Fibroblast of upper back skin (primary cell): ENCODE results near the gene MRPL57.
"Not testable (repeated sequence)": the region's sequence is repeated elsewhere in the genome, so short reads cannot be mapped to it uniquely, and the experiment has no call there.

Experiments
- DNase-seq: peaks from one replicate; pipeline ENCODE4 v3.0.0-alpha.2; 2013

MRPL57 gene

DNA sequence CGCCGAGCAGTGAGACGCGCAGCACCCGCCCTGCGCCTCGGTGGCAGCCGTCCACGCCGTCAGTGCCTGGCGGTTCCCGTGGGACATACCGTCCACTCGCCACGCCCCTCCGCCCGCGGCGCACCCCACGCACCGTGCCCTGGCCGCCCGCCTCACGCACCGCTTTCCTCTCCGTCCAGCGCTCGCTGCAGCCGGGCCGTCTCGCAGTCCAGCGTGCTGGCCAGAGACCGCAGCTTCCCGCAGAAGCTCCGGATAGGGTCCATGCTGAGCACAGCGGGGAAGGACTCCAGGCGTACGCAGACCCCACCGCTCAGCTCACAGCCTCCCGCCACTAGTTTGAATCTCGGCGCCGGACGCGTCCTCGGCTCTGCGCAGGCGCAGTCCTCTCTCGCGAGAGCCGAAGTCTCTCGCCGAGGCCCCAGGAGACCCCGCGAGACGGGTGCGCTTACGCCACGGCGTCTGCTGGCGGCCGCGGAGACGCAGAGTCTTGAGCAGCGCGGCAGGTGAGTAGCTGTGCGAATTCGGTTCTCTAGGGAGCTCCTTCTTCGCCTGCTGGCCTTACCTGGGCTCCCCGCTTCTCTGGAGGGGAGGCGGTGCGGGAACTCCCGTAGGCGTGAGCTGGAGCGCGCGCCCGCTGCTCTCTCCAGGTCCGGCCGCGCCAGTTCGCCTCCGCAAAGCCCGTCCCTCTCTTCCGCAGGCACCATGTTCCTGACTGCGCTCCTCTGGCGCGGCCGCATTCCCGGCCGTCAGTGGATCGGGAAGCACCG is at the start of gene MRPL57, which contains the start of gene SKA3:
TSS of gene MRPL57 (plus strand) at position 444 of the 767 bp plus-strand sequence. CDS start at position 703, 259 bp downstream.
TSS of gene SKA3 (minus strand) at position 338 of the 767 bp plus-strand sequence. CDS start at position 263, 75 bp downstream.
- DNase-seq, result peak; percentile 92

DNA sequence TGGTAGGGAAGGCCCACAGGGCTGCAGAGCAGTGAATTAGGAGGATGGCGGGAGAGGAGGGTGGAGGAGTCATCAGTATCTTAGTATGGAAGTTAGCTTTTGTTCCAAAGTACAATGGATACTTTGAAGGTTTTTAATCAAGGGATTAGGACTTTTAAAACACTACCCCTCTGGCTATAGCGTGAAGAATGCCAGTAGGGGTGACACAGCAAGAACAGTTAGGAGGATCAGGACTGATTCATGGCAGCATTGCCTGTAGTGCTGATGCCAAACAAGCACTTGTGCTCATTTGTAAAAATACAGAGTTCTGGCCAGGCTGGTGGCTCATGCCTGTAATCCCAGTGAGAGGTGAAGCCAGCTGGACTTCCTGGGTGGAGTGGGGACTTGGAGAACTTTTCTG is 46.3 kb upstream of the MRPL57 start:
- DNase-seq, result no peak

DNA sequence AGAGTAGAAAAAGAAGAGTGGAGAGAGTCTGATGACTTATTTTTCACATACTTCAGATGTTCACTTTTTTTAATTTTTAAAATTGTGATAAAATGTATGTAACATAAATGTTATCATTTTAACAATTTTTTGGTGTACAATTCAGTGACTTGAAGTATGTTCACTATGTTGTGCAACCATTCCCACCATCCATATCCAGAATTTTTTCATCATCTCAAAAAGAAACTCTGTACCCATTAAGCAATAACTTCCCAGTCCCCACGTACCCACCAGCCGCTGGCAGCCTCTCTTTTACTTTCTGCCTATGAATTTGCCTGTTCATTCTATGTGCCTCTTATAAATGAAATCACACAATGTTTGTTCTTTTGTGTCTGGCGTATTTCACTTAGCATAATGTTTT is 43.4 kb upstream of the MRPL57 start:
- DNase-seq, result no peak

DNA sequence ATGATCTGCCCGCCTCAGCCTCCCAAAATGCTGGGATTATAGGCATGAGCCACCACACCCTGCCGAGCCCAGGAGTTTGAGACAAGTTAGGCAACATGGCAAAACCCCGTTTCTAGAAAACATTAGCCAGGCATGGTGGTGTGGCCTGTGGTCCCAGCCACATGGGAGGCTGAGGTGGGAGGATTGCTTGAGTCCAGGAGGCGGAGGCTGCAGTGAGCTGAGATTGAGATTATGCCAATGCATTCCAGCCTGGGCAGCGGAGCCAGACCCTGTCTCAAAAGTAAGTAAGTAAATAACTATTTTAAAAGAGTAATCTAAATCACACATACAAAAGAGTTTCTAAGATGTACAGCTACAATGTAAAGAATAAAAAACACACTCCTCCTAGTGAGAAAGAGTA is 42.0 kb upstream of the MRPL57 start:
- DNase-seq, result no peak

DNA sequence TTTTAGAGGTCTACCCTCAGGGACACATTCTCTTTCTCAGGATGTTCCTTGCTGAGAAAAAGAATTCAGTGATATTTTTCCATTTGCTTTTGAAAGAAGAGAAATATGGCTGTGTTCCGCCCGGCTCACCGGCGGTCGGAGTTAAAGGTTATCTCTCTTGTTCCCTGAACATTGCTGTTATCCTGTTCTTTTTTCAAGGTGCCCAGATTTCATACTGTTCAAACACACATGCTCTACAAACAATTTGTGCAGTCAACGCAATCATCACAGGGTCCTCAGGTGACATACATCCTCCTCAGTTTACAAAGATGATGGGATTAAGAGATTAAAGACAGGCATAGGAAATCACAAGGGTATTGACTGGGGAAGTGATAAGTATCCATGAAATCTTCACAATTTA is 40.6 kb upstream of the MRPL57 start:
- DNase-seq, result not testable (repeated sequence)

DNA sequence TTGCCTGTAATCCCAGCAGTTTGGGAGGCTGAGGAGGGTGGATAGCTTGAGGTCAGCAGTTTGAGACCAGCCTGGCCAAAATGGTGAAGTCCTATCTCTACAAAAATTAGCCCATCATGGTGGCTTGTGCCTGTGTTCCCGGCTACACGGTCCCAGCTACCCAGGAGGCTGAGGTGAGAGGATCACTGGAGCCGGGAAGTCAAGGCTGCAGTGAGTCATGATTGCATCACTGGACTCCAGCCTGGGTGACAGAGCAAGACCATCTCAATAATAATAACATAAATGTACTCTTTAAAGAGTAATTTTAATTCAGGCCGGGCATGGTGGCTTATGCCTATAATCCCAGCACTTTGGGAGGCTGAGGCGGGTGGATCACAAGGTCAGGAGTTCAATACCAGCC is 38.8 kb upstream of the MRPL57 start:
- DNase-seq, result peak; percentile 14

DNA sequence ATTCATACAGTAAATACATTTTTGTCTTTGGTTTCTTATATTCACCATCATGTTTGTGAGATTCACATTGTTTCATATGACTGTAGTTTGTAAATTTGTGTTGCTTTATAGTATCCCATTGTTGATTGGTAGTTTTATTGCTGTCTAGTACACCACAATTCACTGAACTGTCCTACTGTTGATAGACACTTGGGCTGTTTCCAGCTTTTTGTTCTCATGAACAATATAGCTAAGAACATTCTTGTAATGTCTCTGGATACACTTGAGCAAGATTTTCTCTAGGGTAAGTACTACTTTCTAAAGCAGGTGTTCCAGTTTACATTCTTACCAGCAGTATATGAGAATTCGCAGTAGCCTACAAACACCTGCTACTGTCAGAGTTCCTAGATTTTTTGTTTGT is 37.9 kb upstream of the MRPL57 start:
- DNase-seq, result no peak

DNA sequence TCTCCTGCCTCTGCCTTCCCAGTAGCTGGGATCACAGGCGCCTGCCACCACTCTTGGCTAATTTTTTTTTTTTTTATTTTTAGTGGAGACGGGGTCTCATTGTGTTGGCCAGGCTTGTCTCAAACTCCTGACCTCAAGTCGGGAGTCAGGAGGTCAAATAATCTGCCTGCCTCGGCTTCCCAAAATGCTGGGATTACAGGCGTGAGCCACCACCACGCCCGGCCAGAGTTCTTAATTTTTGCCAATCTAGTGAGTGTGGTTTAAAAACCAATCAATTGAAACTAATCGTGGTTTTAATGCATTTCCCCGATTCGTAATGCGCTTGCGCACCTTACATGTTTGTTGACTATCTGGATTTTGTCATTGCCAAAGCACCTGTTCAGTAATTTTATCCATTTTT is 37.1 kb upstream of the MRPL57 start:
- DNase-seq, result no peak

DNA sequence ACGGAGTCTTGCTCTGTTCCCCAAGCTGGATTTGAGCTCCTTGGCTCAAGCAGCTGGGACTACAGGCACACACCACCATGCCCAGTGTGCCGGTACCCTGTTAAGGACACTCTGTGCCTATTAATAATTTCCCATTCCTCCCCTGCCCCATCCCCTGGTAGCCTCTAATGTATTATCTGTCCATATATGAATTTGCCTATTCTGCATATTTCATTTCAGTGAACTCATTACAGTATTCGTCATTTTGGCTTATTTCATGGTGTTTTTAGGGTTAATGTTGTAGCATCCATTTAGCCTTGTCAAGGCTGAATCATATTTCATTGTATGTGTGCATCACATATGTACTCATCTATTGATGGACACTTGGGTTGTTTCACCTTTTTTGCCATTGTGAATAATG is 33.7 kb upstream of the MRPL57 start:
- DNase-seq, result no peak

DNA sequence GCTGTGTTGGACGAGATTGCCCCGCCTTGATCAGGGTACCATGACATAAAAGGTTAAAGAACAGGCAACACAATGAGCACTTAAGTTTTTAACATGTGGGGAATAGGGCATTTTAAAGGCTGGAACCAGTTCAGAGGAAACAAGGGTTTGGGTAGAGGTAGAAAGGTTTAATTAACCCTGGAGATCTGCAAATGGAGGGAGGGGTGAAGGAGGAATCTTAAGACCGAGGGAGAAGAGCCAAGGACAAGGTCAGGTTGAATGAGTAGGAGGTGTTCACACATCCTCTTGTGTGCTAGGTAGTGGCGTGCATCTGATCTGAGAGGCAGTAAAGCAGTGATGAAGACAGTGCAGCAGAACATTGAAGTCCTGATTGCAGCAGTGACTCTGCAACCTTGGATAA is 28.6 kb upstream of the MRPL57 start:
- no peak for DNase-seq

DNA sequence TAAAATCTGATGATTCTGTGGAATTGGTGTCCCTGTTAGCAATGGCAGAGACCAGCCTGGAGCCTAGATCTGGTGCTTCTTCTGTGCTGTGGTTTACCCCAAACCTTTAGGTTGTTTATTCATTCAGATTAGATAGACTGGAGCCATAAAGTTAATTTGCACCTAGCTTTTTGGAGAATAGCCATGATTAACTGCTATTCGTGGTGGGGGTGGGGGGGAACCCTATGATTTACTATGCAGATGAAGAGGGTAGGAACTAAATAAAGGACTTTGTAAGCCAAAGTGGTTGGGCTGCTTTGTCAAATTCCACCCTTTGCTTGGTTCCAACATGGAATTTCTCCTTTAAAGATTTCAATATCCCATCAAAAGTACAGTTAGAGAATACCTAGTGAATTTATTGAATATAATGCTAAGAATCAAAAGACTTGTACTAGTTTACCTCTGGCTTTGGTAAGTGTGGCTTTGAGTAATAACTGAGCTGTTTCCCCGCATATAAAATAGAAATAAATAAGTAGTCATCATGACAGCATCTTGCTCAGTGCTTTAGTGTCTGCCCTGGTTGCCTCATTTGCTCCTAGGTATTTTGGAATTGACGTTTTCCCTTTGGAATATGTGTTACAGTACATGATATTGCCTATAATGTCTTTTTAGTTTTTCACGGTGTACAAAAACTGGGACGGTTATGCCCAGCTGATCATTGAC is 27.8 kb upstream of the MRPL57 start:
- DNase-seq, result no peak

DNA sequence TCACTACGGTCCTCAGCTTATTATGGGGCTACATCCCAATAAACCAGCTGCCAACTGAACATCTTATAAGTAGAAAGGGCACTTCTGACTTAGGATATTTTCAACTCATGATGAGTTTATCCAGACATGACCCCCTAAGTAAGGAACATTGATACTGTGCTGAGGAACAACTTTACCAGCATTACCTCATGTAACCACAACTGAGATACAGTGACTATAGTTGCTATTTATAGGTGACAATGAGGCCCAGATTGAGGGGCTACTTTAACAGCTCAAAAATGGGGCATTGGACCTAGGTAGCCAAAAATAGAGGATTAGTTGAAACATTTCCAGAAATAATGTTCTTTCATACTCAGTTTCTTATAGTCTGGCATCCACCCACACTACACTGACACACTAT is 26.9 kb upstream of the MRPL57 start:
- no peak for DNase-seq

DNA sequence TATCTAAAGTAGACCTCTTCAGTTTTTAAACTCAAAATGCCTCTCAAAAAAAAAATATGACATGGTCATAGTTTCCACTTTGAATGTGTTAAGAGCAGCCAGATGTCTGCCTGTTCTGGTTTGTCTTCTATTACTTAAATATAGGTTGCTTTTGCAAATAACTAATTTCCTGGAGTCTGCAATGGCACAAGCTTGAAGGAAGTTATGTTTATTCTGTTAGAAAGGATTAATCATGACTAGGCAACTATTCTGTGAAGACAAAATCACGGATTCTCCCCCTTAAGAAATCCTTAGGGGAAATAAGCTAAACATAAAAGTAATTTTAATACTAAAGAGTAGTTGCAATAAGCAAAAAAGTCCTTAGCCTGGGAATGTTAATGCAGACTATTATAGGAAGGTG is 26.4 kb upstream of the MRPL57 start:
- no peak for DNase-seq

DNA sequence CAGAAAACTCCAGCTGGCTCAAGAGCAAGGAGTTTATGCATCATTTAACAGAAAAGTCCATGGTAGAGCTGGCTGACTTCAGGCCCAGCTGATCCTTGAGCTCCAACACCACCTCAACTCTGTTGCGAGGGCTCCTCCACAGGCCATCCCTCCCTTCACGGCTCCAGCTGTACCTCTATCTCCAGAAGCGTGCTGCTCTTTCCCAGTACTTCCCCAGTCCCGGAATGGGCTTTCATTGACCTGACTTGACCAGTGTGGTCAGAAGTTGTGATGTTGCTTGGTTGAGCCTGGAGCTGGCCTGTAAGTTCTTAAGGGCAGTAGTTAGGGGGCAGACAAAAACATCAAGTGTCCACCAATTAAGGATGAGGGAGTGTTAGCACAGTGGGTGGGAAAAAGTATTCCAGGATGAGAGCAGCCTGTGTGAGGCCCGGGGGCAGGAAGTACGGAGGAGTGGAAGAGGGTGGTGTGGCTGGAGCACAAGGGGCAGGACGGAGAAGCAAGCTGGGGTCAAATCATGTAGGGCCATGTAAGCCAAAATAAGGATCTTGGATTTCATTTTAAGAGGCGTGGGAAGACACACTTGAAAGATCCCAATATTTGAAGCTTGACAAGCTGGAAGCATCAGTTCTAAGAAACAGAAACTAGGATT is 24.1 kb upstream of the MRPL57 start:
- DNase-seq, result no peak

DNA sequence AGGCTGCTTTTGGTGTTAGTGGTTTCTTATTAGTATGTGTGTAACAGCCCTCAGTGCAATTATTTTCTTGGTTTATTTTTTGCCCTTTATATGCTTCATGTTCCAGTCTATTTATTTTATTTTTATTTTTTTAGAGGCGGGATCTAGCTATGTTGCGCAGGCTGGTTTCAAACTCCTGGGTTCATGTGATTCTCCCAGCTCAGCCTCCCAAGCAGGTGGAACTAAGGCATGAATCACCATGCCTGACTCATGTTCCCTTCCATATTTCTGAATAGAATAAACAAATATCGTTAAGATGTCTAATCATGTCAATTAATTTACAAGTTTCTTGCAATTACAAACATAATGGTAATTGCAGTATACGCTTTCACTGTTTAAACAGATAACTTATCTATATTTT is 11.8 kb upstream of the MRPL57 start:
- DNase-seq, result no peak

DNA sequence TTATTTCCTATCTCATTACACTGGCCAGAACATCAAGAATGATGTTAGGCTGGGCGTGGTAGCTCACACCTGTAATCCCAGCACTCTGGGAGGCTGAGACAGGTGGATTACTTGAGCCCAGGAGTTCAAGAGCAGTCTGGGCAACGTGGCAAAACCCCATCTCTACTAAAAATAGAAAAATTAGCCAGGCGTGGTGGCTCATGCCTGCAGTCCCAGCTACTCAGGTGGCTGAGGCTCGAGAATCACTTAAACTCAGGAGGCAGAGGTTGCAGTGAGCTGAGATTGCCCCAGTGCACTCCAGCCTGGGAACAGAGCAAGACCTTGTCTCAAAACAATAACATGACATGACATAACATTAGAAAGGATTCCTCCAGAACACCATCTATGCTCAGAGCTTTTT is 10.9 kb upstream of the MRPL57 start:
- DNase-seq, result not testable (repeated sequence)

DNA sequence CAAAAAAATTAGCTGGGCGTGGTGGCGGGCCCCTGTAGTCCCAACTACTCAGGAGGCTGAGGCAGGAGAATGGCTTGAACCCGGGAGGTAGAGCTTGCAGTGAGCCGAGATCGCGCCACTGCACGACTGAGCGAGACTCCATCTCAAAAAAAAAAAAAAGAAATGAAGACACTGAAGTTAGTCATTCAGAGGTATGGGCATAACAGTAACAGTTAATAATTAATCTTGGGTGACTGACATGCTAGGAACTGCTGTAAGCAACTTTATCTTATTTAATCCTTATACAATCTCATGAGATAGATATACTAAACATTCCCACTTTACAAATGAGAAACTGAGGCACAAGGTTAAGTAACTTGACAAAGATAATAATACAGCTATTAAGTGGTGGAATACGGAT is 5.0 kb upstream of the MRPL57 start:
- no peak for DNase-seq

DNA sequence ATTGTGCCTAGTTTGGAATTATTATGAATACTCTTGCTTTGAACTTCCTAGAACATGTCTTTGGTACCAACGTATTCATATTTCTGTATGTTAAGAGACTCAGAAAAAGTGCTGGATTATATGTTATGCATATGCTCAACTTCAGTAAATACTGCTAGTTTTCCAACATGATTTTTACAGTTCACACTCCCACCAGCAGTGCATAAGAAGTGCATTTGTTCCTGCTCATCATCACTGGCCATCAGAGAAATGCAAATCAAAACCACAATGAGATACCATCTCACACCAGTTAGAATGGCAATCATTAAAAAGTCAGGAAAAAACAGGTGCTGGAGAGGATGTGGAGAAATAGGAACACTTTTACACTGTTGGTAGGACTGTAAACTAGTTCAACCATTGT is 2.7 kb upstream of the MRPL57 start:
- not testable (repeated sequence) for DNase-seq

DNA sequence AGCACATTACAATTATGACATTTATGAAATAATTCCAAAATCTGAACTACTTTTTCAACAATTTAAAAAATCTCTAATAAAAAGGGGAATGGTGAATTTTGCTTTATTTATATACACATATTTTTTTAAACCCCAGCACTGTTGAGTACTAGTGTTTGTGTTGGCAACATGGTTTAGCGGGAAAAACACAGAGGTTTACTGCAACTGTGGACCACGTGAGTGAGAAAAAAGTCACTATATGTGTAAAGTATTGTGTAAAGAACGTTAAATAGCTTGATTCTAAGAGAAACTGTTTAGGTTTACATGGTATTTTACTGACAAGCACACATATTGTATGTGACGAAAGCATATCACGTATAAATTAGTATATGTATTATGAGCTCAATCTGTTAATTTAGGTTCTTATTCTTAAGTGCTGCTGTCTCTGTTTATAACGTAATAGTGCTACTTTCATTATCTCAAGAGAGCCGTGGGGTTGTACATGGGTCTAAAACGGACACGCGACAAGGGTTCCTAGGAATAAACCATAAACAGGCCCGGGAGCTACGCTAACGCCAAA is 723 bp upstream of the MRPL57 start:
- peak; percentile 4 for DNase-seq

DNA sequence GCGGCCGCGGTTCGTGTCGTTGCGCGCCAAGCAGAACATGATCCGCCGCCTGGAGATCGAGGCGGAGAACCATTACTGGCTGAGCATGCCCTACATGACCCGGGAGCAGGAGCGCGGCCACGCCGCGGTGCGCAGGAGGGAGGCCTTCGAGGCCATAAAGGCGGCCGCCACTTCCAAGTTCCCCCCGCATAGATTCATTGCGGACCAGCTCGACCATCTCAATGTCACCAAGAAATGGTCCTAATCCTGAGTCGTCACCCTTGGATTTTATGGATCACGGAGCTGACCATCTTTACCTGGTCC is 475 bp downstream of the MRPL57 start:
- DNase-seq, result no peak

DNA sequence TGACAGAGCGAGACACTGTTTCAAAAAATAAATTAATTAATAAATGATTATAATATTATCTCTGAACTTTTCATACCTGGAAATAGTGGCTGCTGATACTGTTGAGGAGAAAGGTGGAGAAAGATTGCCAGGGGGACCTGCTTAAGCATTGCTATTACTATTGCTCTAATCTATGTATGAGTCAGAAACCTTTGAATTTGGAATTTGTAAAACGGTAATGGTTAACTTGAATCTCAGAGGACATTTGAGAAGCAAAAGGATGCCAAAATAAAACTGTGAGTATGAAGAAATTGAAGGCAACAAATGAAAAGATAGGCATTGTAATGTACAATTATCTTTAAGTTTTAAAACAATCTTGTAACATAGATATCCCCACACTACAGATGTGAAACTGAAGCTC is 5.2 kb downstream of the MRPL57 start:
- no peak for DNase-seq

DNA sequence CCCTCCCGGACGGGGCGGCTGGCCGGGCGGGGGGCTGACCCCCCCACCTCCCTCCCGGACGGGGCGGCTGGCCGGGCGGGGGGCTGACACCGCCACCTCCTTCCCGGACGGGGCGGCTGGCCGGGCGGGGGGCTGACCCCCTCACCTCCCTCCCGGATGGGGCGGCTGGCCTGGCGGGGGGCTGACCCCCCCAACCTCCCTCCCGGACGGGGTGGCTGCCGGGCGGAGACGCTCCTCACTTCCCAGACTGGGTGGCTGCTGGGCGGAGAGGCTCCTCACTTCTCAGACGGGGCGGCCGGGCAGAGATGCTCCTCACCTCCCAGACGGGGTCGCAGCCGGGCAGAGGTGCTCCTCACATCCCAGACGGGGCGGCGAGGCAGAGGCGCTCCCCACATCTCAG is 10.0 kb downstream of the MRPL57 start:
- DNase-seq, result not testable (repeated sequence)

DNA sequence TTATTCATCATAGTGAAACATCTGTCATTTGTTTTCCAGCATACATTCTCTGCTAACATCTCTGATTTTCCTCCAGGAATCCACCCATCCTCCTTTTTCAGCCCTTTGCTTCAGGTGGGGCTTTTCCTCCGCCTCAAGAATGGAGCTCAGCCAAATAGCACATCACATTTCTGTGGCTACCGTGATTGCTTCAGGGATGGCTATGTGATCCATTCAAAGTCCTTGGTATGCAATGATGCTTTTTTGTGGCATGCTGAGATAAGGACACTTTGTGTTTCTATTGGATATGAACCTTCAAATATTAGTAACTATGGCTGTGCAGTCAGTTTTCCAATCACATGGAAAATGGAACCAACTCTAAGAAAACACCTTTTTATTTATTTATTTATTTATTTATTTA is 18.3 kb downstream of the MRPL57 start:
- DNase-seq, result peak; percentile 45
